IPS-15b (cell line): Measurements from ENCODE around the gene ACER2.

Experiments
- H3K27me3 ChIP-seq: one replicate; pipeline ENCODE4 v1.6.1; 2013; ENCODE audit warnings: low read length; ENCODE audit not compliant: control insufficient read depth, insufficient read depth
- H3K36me3 ChIP-seq: one replicate; pipeline ENCODE4 v1.6.1; 2013; ENCODE audit warnings: low read length; ENCODE audit not compliant: control insufficient read depth, insufficient read depth
- H3K4me1 ChIP-seq: one replicate; pipeline ENCODE4 v1.6.1; 2013; ENCODE audit warnings: mild to moderate bottlenecking, low read length; ENCODE audit not compliant: control insufficient read depth, insufficient read depth
- H3K4me3 ChIP-seq: one replicate; pipeline ENCODE4 v1.5.1; 2013; ENCODE audit warnings: low read depth, low read length
- H3K9ac ChIP-seq: one replicate; pipeline ENCODE4 v1.6.1; 2013; ENCODE audit warnings: low read depth, mild to moderate bottlenecking, low read length
- H3K9me3 ChIP-seq: one replicate; pipeline ENCODE4 v1.6.1; 2013; ENCODE audit warnings: mild to moderate bottlenecking, low read length; ENCODE audit not compliant: control insufficient read depth, insufficient read depth

The ACER2 gene

GRCh38 chr9:19471737-19472648 lies 63.2 kb downstream of the ACER2 start:
- no peaks in the 10 kb centered on the region for H3K9me3 ChIP-seq
- peak overlapping the region; percentile 39 for H3K4me3 ChIP-seq
- H3K36me3 ChIP-seq: no peaks in the 10 kb centered on the region
- H3K9ac ChIP-seq: peak overlapping the region; percentile 49
- H3K4me1 ChIP-seq: peaks cover 3% of the 10 kb centered on the region
- no peaks in the 10 kb centered on the region for H3K27me3 ChIP-seq

DNA sequence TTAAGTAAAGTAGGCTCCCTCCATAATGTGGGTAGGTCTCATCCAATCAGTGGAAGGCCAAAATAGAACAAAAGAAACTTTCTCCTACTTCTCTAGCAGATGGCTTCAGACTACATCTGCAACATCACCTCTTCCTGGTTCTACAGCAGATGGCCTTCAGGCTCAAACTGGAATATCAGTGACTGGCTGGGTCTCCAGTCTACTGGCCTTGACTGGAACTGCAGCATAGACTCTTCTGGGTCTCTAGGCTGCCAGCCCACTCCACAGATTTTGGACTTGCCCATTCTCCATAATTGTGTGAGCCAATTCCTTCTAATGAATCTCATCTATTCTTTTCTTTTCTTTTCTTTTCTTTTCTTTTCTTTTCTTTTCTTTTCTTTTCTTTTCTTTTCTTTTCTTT lies 64.8 kb downstream of the ACER2 start:
- H3K9ac ChIP-seq: no peak overlapping the region
- peaks cover 3% of the 10 kb centered on the region for H3K4me1 ChIP-seq
- H3K27me3 ChIP-seq: no peaks in the 10 kb centered on the region
- H3K36me3 ChIP-seq: no peaks in the 10 kb centered on the region
- H3K9me3 ChIP-seq: no peaks in the 10 kb centered on the region
- H3K4me3 ChIP-seq: no peak overlapping the region

GRCh38 chr9:19479874-19480273 lies 71.1 kb downstream of the ACER2 start:
- H3K4me3 ChIP-seq: no peak overlapping the region
- H3K4me1 ChIP-seq: no peaks in the 10 kb centered on the region
- H3K27me3 ChIP-seq: no peaks in the 10 kb centered on the region
- H3K9me3 ChIP-seq: no peaks in the 10 kb centered on the region
- no peak overlapping the region for H3K9ac ChIP-seq
- H3K36me3 ChIP-seq: no peaks in the 10 kb centered on the region

DNA sequence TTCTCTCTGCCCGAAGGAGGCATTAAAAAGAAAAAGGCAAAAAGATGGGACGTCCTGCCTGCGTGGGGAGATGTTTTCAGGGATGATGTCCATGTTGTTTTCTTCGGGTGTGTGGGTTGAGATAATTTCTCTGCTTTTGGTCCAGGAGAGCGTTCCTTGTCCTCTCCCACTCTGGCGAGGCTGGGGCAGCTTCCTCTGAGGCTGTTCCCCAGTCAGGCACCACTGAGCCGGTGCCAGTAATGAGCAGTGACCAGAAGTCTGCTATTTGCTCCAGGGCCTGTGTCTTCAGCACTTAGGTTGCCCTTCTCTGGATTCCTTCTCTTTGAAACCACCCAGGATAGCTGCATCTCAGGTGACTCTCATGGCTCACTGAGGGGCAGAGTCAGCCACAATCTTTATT lies 71.5 kb downstream of the ACER2 start:
- no peaks in the 10 kb centered on the region for H3K27me3 ChIP-seq
- no peaks in the 10 kb centered on the region for H3K4me1 ChIP-seq
- H3K4me3 ChIP-seq: no peak overlapping the region
- H3K9ac ChIP-seq: no peak overlapping the region
- H3K9me3 ChIP-seq: no peaks in the 10 kb centered on the region
- no peaks in the 10 kb centered on the region for H3K36me3 ChIP-seq

DNA sequence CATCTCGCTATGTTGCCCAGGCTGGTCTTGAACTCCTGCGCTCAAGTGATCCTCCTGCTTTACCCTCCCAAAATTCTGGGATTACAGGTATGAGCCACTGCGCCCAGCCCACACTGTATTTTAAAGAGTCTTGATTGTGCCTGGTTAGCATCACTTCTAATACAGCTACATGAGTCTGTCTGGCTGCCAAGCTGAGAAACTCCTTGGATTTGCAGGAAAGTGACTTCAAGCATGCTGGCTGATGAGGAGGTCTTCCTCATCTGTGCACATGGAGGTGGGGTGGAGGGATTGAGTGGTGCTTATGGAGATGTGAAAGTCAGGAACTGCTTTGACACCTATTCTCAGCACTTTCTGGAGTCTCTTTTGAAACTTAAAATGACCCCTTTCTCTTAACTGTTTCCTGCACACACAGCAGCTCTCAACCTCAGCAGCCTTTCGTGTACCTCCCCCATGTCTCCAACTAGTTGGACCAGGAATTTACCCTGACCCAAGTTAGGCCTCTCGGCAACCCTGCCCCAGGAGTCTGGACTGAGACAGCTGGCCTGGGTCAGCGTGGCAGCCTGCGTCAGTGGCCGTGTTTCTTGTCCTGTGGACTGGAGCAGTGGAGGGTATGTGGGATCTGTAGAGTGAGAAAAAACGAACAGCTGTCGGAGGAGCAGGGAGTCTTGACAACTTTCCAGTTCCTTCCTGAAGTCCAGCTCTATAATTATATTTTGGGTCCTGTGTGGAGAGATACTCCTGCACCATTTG lies 72.5 kb downstream of the ACER2 start:
- H3K36me3 ChIP-seq: no peaks in the 10 kb centered on the region

DNA sequence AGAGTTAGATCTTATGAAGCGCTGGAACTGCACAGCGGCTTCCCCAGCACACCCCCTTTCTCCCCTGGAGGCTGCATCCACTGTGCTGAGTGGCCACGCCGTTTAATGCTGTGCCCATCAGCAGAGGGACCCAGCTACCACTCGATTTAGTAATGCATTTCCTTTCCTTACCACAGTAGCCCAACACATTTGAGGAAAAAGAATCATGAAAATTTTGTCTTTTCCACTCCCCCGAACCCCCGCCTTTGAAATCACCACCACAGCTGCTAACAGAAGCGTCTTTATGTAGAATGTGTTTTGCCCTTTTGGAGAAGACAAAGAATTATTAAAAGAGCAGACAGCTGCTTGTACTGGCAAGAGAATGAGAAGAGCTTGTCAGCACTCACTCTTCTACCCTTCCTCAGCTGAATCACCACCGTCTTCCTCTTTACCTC lies 73.2 kb downstream of the ACER2 start:
- Histone ChIP-seq H3K4me1 (no peaks in the 10 kb centered on the region), H3K9ac (no peak overlapping the region), H3K4me3 (no peak overlapping the region), H3K36me3 (no peaks in the 10 kb centered on the region), H3K27me3 (no peaks in the 10 kb centered on the region), H3K9me3 (no peaks in the 10 kb centered on the region)

More for the DNA sequence above, 72.5 kb downstream of the ACER2 start:
- Histone ChIP-seq H3K27me3 (no peaks in the 10 kb centered on the region), H3K4me1 (no peaks in the 10 kb centered on the region), H3K4me3 (no peak overlapping the region), H3K9me3 (no peaks in the 10 kb centered on the region), H3K9ac (no peak overlapping the region)

GRCh38 chr9:19484699-19485098 lies 75.9 kb downstream of the ACER2 start:
- Histone ChIP-seq H3K4me1 (no peaks in the 10 kb centered on the region), H3K9me3 (no peaks in the 10 kb centered on the region), H3K36me3 (no peaks in the 10 kb centered on the region), H3K27me3 (no peaks in the 10 kb centered on the region), H3K4me3 (no peak overlapping the region), H3K9ac (no peak overlapping the region)

- Histone ChIP-seq H3K9me3 (no peaks in the 10 kb centered on the region), H3K27me3 (no peaks in the 10 kb centered on the region), H3K4me3 (no peak overlapping the region), H3K36me3 (no peaks in the 10 kb centered on the region), H3K4me1 (no peaks in the 10 kb centered on the region), H3K9ac (no peak overlapping the region)
These were observed 76.4 kb downstream of the ACER2 start for GRCh38 chr9:19485193-19485592.

- no peaks in the 10 kb centered on the region for H3K4me1 ChIP-seq
- H3K9ac ChIP-seq: no peak overlapping the region
- H3K36me3 ChIP-seq: no peaks in the 10 kb centered on the region
- no peaks in the 10 kb centered on the region for H3K9me3 ChIP-seq
- H3K27me3 ChIP-seq: no peaks in the 10 kb centered on the region
- no peak overlapping the region for H3K4me3 ChIP-seq
These were observed 78.0 kb downstream of the ACER2 start for GRCh38 chr9:19486803-19487202.

DNA sequence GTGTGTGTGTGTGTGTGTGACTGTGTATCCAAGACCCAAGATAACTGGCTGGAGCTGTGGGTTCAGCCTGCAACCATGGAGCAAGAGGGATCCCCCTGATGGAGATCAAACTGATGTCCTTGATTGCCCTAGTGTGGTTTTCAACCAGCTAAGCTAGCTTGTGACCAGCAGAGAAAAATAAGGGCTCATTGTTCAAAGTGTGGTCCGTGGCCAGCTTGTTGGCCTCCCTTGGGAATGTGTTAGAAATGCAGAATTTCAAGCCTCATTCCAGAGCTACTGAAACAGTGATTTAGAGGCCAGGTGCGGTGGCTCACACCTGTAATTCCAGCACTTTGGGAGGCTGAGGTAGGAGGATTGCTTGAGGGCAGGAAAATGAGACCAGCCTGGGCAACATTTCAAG lies 79.9 kb downstream of the ACER2 start:
- H3K36me3 ChIP-seq: no peaks in the 10 kb centered on the region
- H3K9me3 ChIP-seq: no peaks in the 10 kb centered on the region
- H3K4me1 ChIP-seq: no peaks in the 10 kb centered on the region
- no peaks in the 10 kb centered on the region for H3K27me3 ChIP-seq
- no peak overlapping the region for H3K9ac ChIP-seq
- no peak overlapping the region for H3K4me3 ChIP-seq

GRCh38 chr9:19490269-19490668 lies 81.5 kb downstream of the ACER2 start:
- Histone ChIP-seq H3K4me1 (no peaks in the 10 kb centered on the region), H3K36me3 (no peaks in the 10 kb centered on the region), H3K27me3 (no peaks in the 10 kb centered on the region), H3K9ac (no peak overlapping the region), H3K9me3 (no peaks in the 10 kb centered on the region), H3K4me3 (no peak overlapping the region)

- Histone ChIP-seq H3K9me3 (no peaks in the 10 kb centered on the region), H3K4me1 (no peaks in the 10 kb centered on the region), H3K9ac (no peak overlapping the region), H3K36me3 (no peaks in the 10 kb centered on the region), H3K4me3 (no peak overlapping the region), H3K27me3 (no peaks in the 10 kb centered on the region)
These were observed 82.0 kb downstream of the ACER2 start for GRCh38 chr9:19490828-19491227.
